GM18526 (cell line): Measurements from ENCODE around the gene CRYZL1.

Experiments used
- POLR2A ChIP-seq: IDR thresholded peaks from 3 replicates; pipeline ENCODE4 v1.6.1; 2011; ENCODE audit not compliant: insufficient read length; ENCODE audit errors: extremely low read depth

The CRYZL1 gene

GRCh38 chr21:33542640-33543504 is 98.7 kb downstream of the CRYZL1 start, which contains the start of gene SON:
Gene SON, plus strand, starts transcription at chr21:33543038. Its CDS starts 55 bp downstream, at chr21:33543093.
- TF ChIP-seq POLR2A = peak; percentile 87

GRCh38 chr21:33541756-33542639 is 99.5 kb downstream of the CRYZL1 start, which contains the start of gene GART:
Gene GART, minus strand, starts transcription at chr21:33542117. Its CDS starts 2,802 bp downstream, at chr21:33539315.
- TF ChIP-seq POLR2A = peak; percentile 80

DNA sequence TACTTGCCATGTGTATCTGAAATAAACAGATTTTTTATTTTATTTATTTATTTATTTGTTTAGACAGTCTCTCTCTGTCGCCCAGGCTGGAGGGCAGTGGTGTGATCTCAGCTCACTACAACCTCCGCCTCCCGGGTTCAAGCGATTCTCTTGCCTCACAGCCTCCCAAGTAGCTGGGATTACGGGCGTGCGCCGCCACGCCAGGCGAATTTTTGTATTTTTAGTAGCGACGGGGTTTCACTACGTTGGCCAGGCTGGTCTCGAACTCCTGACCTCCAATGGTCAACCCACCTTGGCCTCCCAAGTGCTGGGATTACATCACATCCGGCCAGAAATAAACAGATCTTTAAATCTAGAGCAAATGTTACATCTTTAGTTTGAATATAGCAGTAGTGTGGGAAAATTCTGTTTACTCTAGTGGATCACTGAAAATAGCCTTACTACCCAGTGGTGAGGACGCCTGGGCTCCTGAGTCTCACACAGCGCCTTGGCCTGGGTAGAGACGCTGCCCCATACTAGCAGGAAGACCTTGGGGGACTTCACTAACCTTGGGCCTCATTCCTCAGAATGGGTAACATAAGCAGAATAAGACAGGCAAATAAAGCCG is 100.3 kb downstream of the CRYZL1 start:
- TF ChIP-seq POLR2A = no peak

DNA sequence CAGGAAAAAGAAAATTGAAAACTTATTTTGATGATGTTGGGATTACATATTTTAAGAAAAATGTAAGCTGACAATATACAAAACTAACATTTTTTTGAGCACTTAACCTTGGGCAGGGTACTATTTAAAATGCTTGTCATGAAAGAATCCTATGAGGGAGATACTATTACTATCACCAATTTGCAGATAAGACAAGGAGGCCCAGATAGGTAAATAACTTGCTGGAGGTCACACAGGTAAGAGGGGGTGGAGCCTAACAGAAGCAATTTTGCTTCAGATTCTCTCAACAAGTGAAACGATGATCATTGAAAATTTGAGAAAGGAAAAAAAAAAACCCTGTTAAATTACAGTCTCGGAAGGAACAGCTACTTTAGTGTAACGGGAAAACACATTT is 100.8 kb downstream of the CRYZL1 start:
- no peak for TF ChIP-seq POLR2A

- TF ChIP-seq POLR2A = no peak
Observed at GRCh38 chr21:33539616-33540015, 101.9 kb downstream of the CRYZL1 start.
